ENCODE data around the gene UNC13D. TPM values are rescaled to one million over a fixed set of nuclear protein-coding genes. Genes with fewer than 3 reads are reported as not detected.

The UNC13D gene
- polyA plus RNA-seq, 3 donors: 28.4 to 111 (median 53.3) TPM

GRCh38 chr17:75824050-75824552, 20.1 kb downstream of the UNC13D start:
- peaks cover 52 to 82% of the 10 kb centered on the region in 2 donors for H3K36me3 ChIP-seq (replicated peaks in 1 of 2; ENCODE audit: control insufficient read depth in 1 of 2, insufficient read depth in 2 of 2, low read length in 2 of 2)

DNA sequence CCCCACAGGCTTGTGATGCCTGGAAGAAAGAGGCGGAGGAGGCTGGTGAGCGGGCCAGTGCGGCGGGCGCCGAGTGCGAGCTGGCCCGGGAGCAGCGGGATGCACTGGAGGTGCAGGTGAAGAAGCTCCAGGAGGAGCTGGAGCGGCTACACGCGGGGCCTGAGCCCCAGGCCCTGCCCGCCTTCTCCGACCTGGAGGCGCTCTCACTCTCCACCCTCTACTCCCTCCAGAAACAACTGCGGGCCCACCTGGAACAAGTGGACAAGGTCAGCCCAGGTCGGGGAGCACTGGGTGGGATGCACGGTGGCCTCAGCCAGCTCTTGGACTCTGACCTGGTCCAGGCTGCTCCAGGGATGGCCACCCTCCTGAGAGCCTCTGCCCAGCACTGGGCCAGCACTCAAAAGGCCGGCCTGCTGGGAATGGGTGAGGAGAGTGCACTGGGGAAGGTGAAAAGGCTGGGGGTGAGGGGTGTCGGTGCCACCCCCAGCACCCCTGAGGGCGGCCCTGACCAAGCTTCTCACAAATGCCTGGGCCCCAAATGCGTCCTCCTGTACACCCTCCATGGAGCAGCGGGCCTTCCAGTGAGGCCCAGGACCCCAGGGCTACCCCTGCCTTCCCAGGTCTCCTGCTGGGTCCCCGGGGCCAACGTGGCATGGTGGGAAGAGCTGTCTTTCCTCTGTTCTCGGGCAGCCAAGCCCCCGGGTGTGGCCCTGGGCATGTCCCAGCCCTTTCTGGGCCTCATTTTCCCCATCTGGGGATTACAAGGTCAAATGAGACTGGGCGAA, 20.8 kb downstream of the UNC13D start:
- Histone ChIP-seq H3K9me3 (replicated peaks in 1 of 2; ENCODE audit: control insufficient read depth in 1 of 2, insufficient read depth in 1 of 2, low read length in 2 of 2) (no peaks in the 10 kb centered on the region), H3K27me3 (ENCODE audit: control insufficient read depth in 2 of 2, insufficient read depth in 2 of 2, low read length in 2 of 2) (no peaks in the 10 kb centered on the region), H3K79me2 (ENCODE audit: insufficient read depth, low read length) (no peaks in the 10 kb centered on the region), H3K4me3 (replicated peaks in 1 of 3; ENCODE audit: low read depth in 2 of 3, low read length in 3 of 3) (no peak overlapping the region), H3K4me1 (ENCODE audit: control insufficient read depth in 1 of 2, insufficient read depth in 2 of 2, low read length in 2 of 2) (no peaks in the 10 kb centered on the region), H2AFZ (ENCODE audit: insufficient read depth, low read depth, low read length, poor library complexity, severe bottlenecking) (no peak overlapping the region), H3K36me3 (replicated peaks in 1 of 2; ENCODE audit: control insufficient read depth in 1 of 2, insufficient read depth in 2 of 2, low read length in 2 of 2) (peaks cover 52 to 82% of the 10 kb centered on the region in 2 donors), H3K27ac (ENCODE audit: low read depth in 1 of 2, low read length in 2 of 2) (no peak overlapping the region), H3K4me2 (replicated peaks; ENCODE audit: extremely low read depth, low read length, poor library complexity, severe bottlenecking) (no peak overlapping the region), H3K9ac (ENCODE audit: insufficient read depth, low read length, poor library complexity, severe bottlenecking) (no peak overlapping the region), H4K20me1 (ENCODE audit: insufficient read depth, low read length) (peaks cover 26% of the 10 kb centered on the region)
- no peak for DNase-seq
- TF ChIP-seq, protein P1, sequence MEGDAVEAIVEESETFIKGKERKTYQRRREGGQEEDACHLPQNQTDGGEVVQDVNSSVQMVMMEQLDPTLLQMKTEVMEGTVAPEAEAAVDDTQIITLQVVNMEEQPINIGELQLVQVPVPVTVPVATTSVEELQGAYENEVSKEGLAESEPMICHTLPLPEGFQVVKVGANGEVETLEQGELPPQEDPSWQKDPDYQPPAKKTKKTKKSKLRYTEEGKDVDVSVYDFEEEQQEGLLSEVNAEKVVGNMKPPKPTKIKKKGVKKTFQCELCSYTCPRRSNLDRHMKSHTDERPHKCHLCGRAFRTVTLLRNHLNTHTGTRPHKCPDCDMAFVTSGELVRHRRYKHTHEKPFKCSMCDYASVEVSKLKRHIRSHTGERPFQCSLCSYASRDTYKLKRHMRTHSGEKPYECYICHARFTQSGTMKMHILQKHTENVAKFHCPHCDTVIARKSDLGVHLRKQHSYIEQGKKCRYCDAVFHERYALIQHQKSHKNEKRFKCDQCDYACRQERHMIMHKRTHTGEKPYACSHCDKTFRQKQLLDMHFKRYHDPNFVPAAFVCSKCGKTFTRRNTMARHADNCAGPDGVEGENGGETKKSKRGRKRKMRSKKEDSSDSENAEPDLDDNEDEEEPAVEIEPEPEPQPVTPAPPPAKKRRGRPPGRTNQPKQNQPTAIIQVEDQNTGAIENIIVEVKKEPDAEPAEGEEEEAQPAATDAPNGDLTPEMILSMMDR (IDR thresholded peaks at IDR 0.05): no peak
- H3K4me3 Mint-ChIP-seq: no peak overlapping the region
- peaks cover 8% of the 10 kb centered on the region for H3K4me1 Mint-ChIP-seq
- H3K9me3 Mint-ChIP-seq: no peaks in the 10 kb centered on the region
- peaks cover 45 to 64% of the 10 kb centered on the region in 2 donors for H3K36me3 Mint-ChIP-seq
- no peaks in the 10 kb centered on the region for H3K27me3 Mint-ChIP-seq (ENCODE audit: low read depth in 3 of 3)
- 82% methylated on average over 20 of the region's 28 CpGs for WGBS (ENCODE audit: insufficient coverage)
- no peak overlapping the region for H3K27ac Mint-ChIP-seq
- intact Hi-C loops (cut with micrococcal nuclease): loop anchor here in 1 of 2 donors (5.0 kb wide), 1 partner anchor 61 kb away; no protein-coding TSS in a partner anchor

More at GRCh38 chr17:75824050-75824552, 20.1 kb downstream of the UNC13D start:
- H3K36me3 Mint-ChIP-seq: peaks cover 39 to 65% of the 10 kb centered on the region in 2 donors
- H3K27ac ChIP-seq (ENCODE audit: low read depth in 1 of 2, low read length in 2 of 2): no peak overlapping the region
- H3K27me3 Mint-ChIP-seq (ENCODE audit: low read depth in 3 of 3): no peaks in the 10 kb centered on the region
- no peak overlapping the region for H3K4me3 ChIP-seq (replicated peaks in 1 of 3; ENCODE audit: low read depth in 2 of 3, low read length in 3 of 3)
- no peak overlapping the region for H3K9ac ChIP-seq (ENCODE audit: insufficient read depth, low read length, poor library complexity, severe bottlenecking)
- intact Hi-C loops (cut with micrococcal nuclease): loop anchor here in 1 of 2 donors (5.0 kb wide), 1 partner anchor 62 kb away; no protein-coding TSS in a partner anchor
- no peak overlapping the region for H3K27ac Mint-ChIP-seq
- 95% methylated on average over 8 of the region's 13 CpGs for WGBS (ENCODE audit: insufficient coverage)
- TF ChIP-seq, protein P1 (IDR thresholded peaks at IDR 0.05): no peak
- peaks cover 9% of the 10 kb centered on the region for H3K4me1 Mint-ChIP-seq
- no peak overlapping the region for H3K4me2 ChIP-seq (replicated peaks; ENCODE audit: extremely low read depth, low read length, poor library complexity, severe bottlenecking)
- peaks cover 33% of the 10 kb centered on the region for H4K20me1 ChIP-seq (ENCODE audit: insufficient read depth, low read length)
- H3K9me3 ChIP-seq (replicated peaks in 1 of 2; ENCODE audit: control insufficient read depth in 1 of 2, insufficient read depth in 1 of 2, low read length in 2 of 2): no peaks in the 10 kb centered on the region
- no peaks in the 10 kb centered on the region for H3K27me3 ChIP-seq (ENCODE audit: control insufficient read depth in 2 of 2, insufficient read depth in 2 of 2, low read length in 2 of 2)
- H3K4me1 ChIP-seq (ENCODE audit: control insufficient read depth in 1 of 2, insufficient read depth in 2 of 2, low read length in 2 of 2): no peaks in the 10 kb centered on the region
- no peak overlapping the region for H2AFZ ChIP-seq (ENCODE audit: insufficient read depth, low read depth, low read length, poor library complexity, severe bottlenecking)
- no peaks in the 10 kb centered on the region for H3K9me3 Mint-ChIP-seq
- no peak for DNase-seq
- no peaks in the 10 kb centered on the region for H3K79me2 ChIP-seq (ENCODE audit: insufficient read depth, low read length)
- no peak overlapping the region for H3K4me3 Mint-ChIP-seq
